HL-60 (cell line): ENCODE data around the gene CPSF6.

Experiments
- CTCF ChIP-seq: IDR thresholded peaks from one replicate; pipeline ENCODE4 v1.5.1; 2011; ENCODE audit warnings: low read length, control low read depth, inconsistent platforms; ENCODE audit not compliant: insufficient read depth
- GABPA ChIP-seq: IDR thresholded peaks from 2 replicates; pipeline ENCODE4 v1.6.1; 2012; ENCODE audit warnings: low read depth
- POLR2AphosphoS5 ChIP-seq: IDR thresholded peaks from 2 replicates; pipeline ENCODE4 v1.6.1; 2012; ENCODE audit warnings: low read depth
- SPI1 ChIP-seq: IDR thresholded peaks from 2 replicates; pipeline ENCODE4 v1.6.1; 2012; ENCODE audit warnings: low read depth, mild to moderate bottlenecking, borderline replicate concordance
- TF ChIP-seq, protein P1 (sequence below): IDR thresholded peaks from 2 replicates; pipeline ENCODE4 v1.6.1; 2012; ENCODE audit warnings: low read depth; ENCODE audit not compliant: insufficient replicate concordance

- TF ChIP-seq CTCF (no peak), SPI1 (peak; percentile 7; the same call in 1 of the 2 replicates), GABPA (no peak), POLR2AphosphoS5 (no peak)
- TF ChIP-seq, protein P1, sequence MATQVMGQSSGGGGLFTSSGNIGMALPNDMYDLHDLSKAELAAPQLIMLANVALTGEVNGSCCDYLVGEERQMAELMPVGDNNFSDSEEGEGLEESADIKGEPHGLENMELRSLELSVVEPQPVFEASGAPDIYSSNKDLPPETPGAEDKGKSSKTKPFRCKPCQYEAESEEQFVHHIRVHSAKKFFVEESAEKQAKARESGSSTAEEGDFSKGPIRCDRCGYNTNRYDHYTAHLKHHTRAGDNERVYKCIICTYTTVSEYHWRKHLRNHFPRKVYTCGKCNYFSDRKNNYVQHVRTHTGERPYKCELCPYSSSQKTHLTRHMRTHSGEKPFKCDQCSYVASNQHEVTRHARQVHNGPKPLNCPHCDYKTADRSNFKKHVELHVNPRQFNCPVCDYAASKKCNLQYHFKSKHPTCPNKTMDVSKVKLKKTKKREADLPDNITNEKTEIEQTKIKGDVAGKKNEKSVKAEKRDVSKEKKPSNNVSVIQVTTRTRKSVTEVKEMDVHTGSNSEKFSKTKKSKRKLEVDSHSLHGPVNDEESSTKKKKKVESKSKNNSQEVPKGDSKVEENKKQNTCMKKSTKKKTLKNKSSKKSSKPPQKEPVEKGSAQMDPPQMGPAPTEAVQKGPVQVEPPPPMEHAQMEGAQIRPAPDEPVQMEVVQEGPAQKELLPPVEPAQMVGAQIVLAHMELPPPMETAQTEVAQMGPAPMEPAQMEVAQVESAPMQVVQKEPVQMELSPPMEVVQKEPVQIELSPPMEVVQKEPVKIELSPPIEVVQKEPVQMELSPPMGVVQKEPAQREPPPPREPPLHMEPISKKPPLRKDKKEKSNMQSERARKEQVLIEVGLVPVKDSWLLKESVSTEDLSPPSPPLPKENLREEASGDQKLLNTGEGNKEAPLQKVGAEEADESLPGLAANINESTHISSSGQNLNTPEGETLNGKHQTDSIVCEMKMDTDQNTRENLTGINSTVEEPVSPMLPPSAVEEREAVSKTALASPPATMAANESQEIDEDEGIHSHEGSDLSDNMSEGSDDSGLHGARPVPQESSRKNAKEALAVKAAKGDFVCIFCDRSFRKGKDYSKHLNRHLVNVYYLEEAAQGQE, result no peak
Observed at GRCh38 chr12:69321351-69321750, 82.0 kb downstream of the CPSF6 start.
